NCI-H128 (cell line): ENCODE results near the gene CNOT6L.

Source experiments
- DNase-seq: peaks from one replicate; lab custom pipeline; 2025; ENCODE audit not compliant: unreplicated experiment; lab: John Stamatoyannopoulos, UW

CNOT6L gene

DNA sequence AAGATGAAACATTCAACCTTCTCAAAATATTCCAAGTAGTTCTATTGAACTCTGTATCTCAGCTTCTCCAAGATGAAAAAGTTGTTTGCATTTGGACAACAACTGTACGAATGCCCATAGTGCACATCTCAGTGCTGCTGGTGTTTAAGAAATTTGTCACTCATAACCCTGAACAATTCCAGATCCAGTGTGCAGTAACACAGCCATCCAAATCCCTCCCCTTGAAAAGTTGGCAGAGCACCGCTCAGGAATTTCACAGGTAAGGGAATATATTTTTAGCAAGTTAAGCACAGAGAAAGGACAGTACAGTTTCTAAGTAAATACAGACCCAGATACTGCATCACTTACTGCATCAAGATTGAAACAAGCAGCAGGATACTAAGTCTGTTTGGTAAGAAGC is 104.7 kb downstream of the CNOT6L start:
- DNase-seq: no peak

DNA sequence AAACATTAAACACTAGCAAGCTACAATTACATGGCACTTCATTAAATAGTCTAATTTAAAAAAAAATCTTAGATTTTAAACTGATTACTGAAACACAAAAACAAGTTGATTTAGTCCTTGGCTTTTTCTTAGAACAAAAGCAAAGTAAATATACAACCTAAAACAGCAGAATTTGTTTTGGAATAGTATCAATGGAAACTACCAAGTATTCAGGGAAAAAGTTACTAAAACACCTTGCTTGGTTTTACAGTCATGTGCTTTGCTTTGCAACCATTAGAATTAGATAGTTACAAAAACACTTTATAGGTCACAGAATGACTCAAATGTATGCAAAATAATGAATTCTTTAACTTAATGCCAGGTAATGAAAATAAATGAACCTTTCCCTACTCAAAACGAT is 105.3 kb downstream of the CNOT6L start:
- DNase-seq: no peak

DNA sequence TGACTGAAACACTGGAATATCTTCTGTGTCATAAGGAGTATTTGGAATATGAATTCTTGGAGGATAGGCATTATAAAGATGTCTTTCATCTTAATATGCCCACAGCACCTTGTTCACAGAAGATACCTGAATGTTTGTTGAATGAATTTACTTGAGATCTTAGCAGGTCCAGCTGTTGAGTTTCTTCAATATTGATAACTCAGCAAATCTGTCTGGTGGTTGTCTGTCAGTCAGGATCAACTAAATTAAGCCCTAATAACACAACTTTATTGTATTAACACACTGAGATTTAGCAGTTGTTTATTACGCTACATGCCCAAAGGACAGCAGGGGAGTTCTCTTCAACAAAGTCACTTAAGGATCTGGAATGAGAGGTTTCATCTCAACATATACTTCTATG is 106.5 kb downstream of the CNOT6L start:
- no peak for DNase-seq

DNA sequence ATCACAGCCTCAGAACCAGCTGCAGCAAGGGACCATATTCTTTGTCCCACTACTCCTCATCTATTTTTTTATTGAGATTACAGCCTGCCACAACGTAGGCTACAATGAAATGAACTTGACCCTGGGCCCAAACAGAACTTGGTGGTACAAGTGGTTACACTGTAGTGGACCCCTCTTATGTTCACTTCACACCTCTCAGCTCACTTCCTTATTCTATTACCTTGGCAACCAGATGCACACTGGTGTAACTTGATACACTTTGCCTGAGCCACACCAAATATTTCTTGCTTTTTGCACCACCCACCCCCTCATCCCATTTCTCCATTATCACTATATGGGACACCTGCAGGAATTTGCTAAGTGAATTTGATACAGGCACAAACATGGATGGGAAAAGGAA is 107.7 kb downstream of the CNOT6L start:
- DNase-seq: no peak

DNA sequence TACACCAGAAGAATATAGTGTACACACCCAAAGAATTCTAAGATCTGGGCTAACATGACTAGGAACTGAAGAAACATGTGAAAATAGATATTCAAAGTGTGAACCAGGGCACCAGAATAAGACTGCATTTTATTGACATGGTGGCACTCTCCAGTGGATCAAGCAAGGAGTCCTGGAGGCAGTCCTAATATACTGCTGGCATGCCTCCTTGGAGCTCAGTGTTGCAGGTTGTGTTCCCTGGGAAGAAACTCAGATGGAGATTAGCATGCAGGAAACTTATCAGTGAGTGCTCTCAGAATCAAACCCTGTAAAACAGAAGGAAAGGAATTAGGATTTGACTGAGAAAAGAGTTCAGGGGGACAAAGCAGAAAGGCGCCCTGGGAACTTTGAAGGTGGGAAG is 108.5 kb downstream of the CNOT6L start:
- no peak for DNase-seq

DNA sequence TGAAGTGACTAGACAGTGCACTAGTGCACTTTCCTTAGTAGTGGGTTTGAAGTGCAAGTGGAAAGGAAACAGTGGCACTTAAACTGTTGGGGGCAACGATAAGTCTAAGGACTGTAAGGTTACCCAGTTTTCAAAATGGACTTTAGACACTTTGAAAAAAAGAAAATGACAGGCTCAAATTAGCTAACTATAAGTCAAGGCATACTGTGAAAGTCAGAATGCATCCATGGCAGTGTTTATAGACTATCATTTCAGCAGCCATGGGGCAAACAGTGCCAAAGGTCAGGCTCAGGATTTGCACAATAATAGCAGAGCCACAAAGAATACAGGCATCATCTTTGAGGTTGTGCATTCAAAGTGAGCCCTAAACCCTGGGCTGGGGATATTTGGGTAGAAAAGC is 109.1 kb downstream of the CNOT6L start:
- no peak for DNase-seq

DNA sequence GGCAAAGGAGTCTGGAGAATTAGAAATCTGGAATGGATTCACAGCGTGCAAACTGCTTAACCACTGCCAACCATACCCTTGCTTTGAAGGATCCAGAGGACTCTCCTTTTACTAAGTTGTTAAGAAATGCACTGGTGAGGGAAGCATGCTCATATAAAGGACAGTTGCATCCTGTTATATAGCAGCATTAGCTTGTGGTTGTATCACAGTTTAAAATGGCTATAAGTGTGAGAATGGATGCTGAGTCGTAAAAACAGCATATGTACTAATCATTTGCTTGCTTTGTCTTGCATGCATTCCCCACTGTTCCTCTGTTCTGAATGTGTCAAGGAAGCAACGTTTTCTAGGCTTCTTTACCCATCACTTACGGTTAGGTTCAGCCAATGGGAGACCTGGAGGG is 112.5 kb downstream of the CNOT6L start:
- no peak for DNase-seq

DNA sequence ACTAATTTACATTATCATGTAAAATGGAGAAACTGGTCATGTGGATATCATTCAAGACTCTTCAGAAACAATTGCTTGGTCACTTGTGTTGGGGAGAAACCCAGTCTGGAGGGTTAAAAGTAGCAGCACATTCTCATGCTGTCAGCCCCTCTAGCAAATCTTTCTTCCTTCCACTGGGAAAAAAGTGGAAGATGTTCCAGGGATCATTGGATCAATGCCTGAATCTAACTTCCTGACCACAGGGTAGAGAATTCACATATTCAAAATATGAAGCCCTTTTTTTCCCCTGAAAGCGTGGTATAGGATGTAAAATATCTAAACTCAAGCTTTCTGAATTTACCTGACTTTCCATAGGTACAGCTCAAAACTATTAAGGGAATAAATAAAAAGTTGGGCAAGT is 115.5 kb downstream of the CNOT6L start:
- no peak for DNase-seq

DNA sequence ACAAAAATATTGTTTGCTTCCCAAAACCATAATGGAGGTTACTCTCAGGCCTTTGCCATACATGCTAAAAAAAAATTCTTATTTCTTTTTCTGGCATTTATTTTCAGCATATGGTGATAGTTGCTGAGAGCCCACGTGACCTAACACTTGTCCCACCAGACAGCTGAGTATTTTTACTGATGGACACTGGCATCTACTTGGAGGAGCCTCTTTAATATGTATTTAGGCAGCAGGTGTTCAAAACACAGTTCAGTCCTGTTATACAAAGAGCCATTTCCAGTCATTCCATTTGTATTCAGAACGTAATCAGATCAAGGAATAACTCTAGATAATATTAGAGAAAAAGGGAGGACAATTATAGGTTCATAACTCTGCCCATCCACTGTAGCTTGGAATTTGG is 118.0 kb downstream of the CNOT6L start:
- no peak for DNase-seq

DNA sequence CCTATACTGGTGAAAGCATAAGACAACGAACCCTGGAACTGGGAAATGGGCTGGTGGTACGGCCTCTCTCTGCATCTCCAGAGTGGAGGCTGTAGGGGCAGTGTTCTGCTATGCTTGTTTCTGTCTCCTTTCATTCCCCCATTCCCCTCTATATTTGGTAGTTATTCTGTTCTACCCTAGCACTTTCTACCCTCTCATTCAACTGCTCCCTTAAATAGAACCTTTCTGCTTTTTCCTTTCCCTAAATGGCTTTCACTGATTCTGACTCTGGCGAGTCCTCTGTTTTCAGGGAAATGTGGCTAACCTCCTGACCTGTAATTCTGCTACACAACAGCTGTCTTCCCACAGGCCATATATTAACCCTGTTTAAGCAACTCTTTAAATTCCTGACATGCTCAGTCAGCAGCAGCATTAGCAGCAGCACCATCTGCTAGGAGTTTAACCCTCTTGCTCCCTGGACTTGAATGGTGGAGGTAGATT is 119.4 kb downstream of the CNOT6L start:
- no peak for DNase-seq

DNA sequence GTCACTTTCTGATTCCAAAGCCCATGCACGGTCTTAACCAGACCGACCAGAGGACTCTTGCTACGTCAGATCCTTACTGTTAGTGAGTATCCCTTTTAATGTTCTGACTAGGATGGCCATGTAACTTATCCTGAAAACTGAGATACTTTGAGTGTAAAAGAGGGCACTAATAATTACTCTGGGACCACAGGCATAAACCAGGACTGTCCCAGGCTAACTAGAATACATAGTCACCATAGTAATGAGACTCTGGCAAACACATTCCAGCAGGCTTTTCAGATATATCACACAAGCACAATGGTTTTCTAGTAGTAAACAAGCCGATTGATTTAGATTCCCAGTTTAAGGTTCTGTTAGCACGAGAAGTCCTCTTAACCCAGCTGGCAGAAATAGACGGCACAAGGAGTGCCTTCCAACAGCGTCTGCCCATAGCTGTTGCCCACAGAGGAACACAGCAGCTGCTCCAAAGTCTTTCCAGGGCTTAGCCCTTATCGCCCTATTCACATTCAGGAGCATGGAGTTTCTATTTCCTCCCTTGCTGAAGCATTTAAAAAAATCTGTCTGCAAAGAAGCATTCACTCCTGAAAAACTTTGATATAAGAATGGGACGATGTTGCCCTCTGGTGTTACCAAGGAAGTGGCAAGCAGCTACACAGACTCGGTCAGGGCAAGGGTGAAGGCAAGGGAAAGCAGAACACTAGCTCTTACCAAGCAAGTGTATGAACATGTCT is 121.1 kb downstream of the CNOT6L start:
- no peak for DNase-seq

DNA sequence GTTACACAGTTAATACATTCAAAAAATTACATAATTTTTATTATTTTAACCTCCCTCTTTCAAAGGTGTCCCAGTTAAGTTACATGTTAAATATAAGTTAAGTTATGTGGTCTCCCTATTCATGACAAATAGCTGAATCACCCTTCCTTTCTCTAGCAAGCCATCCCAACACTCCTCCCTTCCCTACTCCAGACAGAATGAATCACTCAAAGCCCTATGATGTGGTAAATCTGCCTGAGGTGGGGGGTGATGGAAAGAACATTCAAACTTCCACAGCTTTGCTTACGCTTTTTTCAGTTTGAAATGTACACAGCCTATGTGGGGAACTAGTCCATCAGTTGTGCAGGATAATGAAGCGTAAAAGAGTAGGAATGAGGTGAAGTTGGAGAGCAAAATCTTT is 123.4 kb downstream of the CNOT6L start:
- DNase-seq: no peak

DNA sequence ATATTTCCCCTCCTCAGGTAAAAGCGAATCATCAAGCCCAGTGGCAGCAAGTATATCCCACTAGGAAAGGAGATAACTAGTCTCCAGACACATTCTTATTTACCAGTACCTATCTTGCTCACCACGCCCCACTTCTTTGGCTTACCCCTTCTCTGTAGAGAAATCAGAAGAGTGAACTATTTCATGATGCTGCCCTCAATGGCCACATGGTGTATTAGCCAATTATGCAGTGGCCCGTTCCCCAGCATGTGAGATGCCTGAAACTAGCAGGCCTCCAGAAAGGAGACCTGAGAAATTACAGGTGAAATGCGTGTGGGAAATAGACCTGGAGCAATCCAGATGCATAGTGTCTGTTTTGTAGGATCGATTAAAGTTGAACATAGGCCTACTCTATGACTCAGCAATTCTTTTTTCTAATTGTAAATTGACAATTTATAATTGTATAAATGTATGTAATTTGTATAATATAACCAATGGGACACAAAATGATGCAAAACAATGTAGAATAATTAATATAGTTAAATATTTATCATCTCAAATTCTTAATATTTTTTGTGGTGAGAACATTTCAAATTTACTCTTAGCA is 126.2 kb downstream of the CNOT6L start:
- DNase-seq: no peak

DNA sequence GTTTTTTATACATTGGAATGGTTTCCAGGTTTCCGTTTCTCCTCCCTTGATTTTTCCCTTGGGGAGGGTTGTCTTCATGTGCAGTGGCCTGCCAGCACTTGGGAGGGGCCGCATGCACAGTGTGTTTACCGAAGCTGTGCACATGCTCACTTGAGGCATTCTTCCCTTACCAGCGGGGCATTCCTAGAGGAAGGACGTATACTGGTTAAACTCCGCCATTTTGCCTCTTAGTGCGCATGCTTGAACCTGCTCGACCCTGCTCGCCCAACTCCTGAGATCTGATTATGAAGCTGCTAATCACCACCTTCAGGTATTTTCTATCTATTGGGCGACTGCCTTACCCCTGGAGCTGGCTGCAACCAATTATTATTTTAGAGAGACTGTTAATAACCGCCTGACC is 137.4 kb downstream of the CNOT6L start:
- no peak for DNase-seq

DNA sequence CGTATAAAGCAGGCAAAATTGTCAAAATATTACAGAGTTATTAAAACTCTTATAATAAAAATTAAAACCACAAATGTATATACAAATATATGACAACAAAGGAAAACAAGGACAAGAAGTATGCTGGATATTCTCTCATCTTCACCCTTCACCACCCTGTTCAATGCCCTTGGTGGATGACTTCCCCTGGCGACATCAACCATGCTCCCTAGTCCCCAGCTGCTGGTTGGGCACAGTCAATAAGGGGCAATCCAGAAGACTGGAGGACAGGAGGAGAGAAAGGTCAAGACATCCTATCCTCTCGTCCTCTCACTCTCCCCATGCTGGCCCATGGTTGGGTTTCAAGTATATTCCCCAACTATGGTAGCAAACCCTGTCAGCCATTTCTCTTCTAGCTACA is 142.3 kb downstream of the CNOT6L start:
- DNase-seq: no peak

DNA sequence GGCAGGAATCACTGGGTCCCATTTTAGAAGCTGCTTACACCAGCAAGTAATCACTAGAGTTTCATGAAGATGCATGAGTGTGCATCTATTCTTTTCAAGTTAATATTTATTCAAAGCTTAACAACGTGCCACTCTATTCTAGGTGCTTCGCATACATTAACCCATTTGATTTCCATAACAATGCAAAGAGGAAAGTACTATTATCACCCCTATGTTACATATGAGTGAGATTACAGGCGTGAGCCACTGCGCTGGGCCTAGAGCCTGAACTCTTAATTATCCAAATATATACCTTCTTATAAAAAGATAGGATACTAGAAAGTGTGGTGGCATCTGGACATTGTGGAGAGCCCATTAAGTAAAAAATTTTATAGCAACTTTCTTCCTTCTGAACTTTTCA is 148.1 kb downstream of the CNOT6L start:
- DNase-seq: no peak

DNA sequence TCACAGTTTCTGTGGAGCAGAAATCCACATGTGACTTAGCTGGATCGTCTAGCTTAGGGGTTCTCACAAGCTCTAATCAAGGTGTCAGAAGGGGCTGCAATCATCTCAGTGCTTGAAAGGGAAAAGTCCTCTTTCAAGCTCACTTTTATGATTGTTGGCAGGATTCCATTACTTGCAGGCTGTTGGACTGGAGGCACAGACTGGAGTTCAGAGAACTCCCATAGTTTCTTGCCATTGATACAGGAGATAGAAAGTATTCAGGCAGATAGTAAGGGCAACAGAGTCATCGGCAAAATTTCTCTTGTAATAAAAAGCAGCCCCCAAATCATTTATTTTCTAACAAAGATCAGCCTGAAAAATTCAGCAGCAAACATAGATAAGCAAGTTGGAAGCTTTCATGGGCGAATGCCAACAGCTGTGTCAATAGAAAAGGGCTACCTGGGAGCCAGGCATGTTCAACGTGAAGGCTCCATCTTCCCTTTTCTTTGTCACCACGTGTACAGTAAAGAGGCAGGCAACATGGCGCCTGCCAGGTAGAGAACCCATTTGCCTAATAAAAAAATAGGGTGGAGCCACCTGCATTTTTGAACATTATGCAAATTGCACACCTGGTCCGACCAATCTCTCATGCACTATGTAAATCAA is 149.1 kb downstream of the CNOT6L start:
- no peak for DNase-seq

DNA sequence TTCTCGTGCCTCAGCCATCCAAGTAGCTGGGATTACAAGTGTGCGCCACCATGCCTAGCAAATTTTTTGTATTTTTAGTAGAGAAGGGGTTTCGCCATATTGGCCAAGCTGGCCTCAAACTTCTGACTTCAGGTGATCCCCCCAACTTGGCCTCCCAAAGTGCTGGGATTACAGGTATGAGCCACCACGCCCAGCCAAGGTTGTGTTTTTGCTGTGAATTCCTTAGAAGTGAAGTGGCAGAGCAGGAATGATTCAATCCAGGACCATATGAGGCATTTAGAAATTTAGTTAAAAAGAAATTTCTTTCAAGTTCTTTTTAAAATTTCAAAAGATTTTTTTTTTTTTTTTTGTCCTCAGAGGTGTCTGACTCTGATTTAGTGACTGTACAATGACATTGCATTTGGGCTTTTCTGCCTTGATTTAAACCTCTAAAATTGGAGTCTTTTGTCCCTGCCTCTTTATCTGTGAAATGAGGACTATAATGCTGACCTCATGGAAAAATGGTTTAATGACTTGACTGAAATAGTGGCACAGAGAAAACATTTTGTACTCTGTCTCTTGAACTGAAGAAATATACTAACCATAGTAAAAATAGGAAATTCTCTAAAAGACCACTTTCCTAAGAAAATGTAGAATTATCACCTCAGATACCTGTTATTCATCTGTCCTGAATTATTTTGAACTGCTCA is 153.6 kb downstream of the CNOT6L start:
- no peak for DNase-seq
